NCI-H146 treated with DMSO at 0.1 percent for 48 hours (cell line): ENCODE data around the gene MED19.
A peak's percentile ranks its signal among the peaks of the same experiment; 100 is the strongest.
"Not testable (repeated sequence)": the region's sequence is repeated elsewhere in the genome, so short reads cannot be mapped to it uniquely, and the experiment has no call there.

Experiments
- DNase-seq: peaks from one replicate; lab custom pipeline; 2025; ENCODE audit not compliant: unreplicated experiment; lab: John Stamatoyannopoulos, UW

Gene MED19

GRCh38 chr11:57711414-57712255 lies at the start of gene MED19:
Gene MED19, minus strand, starts transcription at chr11:57712215. Its CDS starts 36 bp downstream, at chr11:57712179.
- DNase-seq = peak; percentile 90

GRCh38 chr11:57758174-57758573 lies 46.2 kb upstream of the MED19 start:
- DNase-seq = no peak

GRCh38 chr11:57752954-57753353 lies 40.9 kb upstream of the MED19 start:
- no peak for DNase-seq

GRCh38 chr11:57751676-57752253 lies 39.8 kb upstream of the MED19 start, which contains the start of gene BTBD18:
Gene BTBD18, minus strand, starts transcription at chr11:57751819. Its CDS starts 631 bp downstream, at chr11:57751188.
- peak; percentile 9 for DNase-seq

GRCh38 chr11:57751176-57751575 lies 39.2 kb upstream of the MED19 start:
- DNase-seq = no peak

- DNase-seq = no peak
Observed at GRCh38 chr11:57746920-57747319, 34.9 kb upstream of the MED19 start.

GRCh38 chr11:57745206-57745605 lies 33.2 kb upstream of the MED19 start:
- no peak for DNase-seq

GRCh38 chr11:57744357-57744756 lies 32.3 kb upstream of the MED19 start:
- DNase-seq = no peak

- no peak for DNase-seq
Observed at GRCh38 chr11:57742087-57742452, 30.1 kb upstream of the MED19 start.

- peak; percentile 94 for DNase-seq
Observed at GRCh38 chr11:57741132-57742086, 29.4 kb upstream of the MED19 start, which contains the start of gene SELENOH. Gene SELENOH, plus strand, starts transcription at chr11:57741491. Its CDS starts 105 bp downstream, at chr11:57741596.

GRCh38 chr11:57735619-57736298 lies 23.7 kb upstream of the MED19 start:
- no peak for DNase-seq

- DNase-seq = no peak
Observed at GRCh38 chr11:57732661-57733060, 20.6 kb upstream of the MED19 start.

- DNase-seq = no peak
Observed at GRCh38 chr11:57729479-57729878, 17.5 kb upstream of the MED19 start.

- DNase-seq = no peak
Observed at GRCh38 chr11:57728829-57729228, 16.8 kb upstream of the MED19 start.

GRCh38 chr11:57727185-57727584 lies 15.2 kb upstream of the MED19 start:
- DNase-seq = no peak

GRCh38 chr11:57716726-57717125 lies 4.7 kb upstream of the MED19 start:
- DNase-seq = not testable (repeated sequence)

GRCh38 chr11:57713835-57714234 lies 1.8 kb upstream of the MED19 start:
- no peak for DNase-seq

GRCh38 chr11:57712256-57713150 lies 488 bp upstream of the MED19 start, which contains the start of gene TMX2:
Gene TMX2, plus strand, starts transcription at chr11:57712593. Its CDS starts 26 bp downstream, at chr11:57712619.
- peak; percentile 99 for DNase-seq

- DNase-seq = no peak
Observed at GRCh38 chr11:57709802-57710367, 2.1 kb downstream of the MED19 start.
